Glomerular endothelial cell (primary cell): ENCODE data around the gene EPHB6. TPM values are rescaled to one million over a fixed set of nuclear protein-coding genes. Genes with fewer than 3 reads are reported as not detected.

Source experiments
- DNase-seq: peaks from one replicate; pipeline ENCODE4 v3.0.0-alpha.2; 2011; ENCODE audit warnings: low read depth, low spot score; ENCODE audit errors: extremely low read depth
- total RNA-seq: library from RNA; depleted of rRNA; stranded (reverse); fragments of >200 nt; gene quantifications from 2 replicates; pipeline ENCODE4 v1.2.3, GENCODE V29; 2015

Gene EPHB6
- total RNA-seq, 1 donor from 2014 or later = 3.8 TPM

GRCh38 chr7:142863891-142864685 is 9.2 kb downstream of the EPHB6 start:
- no peak for DNase-seq

- DNase-seq = no peak
Observed at GRCh38 chr7:142864980-142865747, 10.3 kb downstream of the EPHB6 start.

- no peak for DNase-seq
Observed at GRCh38 chr7:142865766-142866165, 10.9 kb downstream of the EPHB6 start.

- DNase-seq = no peak
Observed at GRCh38 chr7:142866361-142867096, 11.7 kb downstream of the EPHB6 start.

DNA sequence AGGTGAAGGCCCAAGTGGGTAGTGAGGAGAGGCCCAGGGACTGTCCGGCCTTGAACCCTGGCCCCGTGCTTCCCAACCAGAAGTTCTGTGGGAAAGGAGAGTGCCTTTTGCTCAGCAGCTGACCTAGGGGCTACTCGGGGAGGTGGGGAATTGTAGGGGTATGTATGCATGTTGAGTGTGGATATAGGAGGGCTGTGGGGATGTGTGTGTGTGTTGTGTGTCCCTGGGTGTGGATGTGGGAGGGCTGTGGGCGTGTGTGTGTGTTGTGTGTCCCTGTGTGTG is 12.2 kb downstream of the EPHB6 start:
- no peak for DNase-seq

DNA sequence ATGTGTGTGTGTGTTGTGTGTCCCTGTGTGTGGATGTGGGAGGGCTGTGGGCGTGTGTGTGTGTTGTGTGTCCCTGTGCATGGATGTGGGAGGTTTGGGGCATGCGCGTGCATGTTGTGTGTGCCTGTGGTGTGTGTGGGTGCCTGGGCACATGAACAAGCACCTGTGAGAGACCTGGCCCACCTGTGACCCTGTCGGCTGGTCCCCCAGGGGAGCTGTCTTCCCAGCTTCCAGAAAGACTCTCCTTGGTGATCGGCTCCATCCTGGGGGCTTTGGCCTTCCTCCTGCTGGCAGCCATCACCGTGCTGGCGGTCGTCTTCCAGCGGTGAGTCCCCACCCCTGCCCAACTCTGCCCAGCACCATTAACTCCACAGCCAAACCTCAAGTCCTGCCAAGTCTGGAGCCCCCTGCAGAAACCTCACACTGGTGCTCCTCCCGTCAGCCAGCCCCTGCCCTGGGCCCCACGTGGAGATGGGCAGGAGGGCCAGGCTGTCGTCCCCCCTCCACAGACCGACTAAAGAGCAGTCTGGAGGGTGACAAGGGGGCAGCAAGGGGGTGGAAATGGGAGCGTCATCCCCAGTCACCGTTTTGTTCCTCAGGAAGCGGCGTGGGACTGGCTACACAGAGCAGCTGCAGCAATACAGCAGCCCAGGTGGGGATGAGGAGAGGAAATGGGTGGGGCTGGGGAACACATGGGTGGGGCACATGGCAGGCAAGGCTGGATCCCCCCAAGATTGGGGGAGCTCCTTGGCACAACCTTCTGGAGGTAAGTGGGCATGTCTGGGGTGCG is 12.7 kb downstream of the EPHB6 start:
- DNase-seq = no peak

- no peak for DNase-seq
Observed at GRCh38 chr7:142868188-142868985, 13.5 kb downstream of the EPHB6 start.

DNA sequence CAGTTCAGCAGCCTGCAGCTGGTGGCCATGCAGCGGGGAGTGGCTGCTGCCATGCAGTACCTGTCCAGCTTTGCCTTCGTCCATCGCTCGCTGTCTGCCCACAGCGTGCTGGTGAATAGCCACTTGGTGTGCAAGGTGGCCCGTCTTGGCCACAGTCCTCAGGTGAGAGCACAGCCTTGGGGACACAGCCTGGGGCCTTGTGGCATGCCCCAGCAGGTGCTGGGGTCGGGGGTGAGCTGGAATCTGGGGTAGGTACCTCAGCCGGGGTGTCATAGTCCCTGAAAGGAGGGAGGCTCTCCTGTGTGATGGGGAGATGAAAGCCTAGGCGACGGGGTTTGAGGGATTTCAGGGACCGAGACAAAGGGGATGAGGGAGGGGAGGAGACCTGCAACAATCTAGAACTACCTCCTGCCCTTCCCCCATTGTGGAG is 14.1 kb downstream of the EPHB6 start:
- DNase-seq = no peak

DNA sequence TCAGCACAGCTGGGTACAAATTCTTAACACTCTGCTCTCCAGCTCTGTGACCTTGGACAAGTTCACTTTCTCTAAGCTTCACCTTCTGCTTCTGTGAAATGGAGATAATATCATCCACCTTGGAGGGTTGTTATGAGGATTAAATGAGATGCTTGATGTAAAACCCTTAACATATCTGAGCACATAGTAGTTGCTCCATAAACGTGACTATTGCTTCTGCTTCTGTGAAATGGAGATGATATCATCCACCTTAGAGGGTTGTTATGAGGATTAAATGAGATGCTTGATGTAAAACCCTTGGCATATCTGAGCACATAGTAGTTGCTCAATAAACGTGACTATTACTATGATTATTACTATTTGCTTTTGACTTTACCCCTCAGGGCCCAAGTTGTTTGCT is 14.6 kb downstream of the EPHB6 start:
- DNase-seq = no peak

GRCh38 chr7:142870147-142870559 is 15.3 kb downstream of the EPHB6 start:
- DNase-seq = no peak

GRCh38 chr7:142870566-142871259 is 15.8 kb downstream of the EPHB6 start:
- no peak for DNase-seq

DNA sequence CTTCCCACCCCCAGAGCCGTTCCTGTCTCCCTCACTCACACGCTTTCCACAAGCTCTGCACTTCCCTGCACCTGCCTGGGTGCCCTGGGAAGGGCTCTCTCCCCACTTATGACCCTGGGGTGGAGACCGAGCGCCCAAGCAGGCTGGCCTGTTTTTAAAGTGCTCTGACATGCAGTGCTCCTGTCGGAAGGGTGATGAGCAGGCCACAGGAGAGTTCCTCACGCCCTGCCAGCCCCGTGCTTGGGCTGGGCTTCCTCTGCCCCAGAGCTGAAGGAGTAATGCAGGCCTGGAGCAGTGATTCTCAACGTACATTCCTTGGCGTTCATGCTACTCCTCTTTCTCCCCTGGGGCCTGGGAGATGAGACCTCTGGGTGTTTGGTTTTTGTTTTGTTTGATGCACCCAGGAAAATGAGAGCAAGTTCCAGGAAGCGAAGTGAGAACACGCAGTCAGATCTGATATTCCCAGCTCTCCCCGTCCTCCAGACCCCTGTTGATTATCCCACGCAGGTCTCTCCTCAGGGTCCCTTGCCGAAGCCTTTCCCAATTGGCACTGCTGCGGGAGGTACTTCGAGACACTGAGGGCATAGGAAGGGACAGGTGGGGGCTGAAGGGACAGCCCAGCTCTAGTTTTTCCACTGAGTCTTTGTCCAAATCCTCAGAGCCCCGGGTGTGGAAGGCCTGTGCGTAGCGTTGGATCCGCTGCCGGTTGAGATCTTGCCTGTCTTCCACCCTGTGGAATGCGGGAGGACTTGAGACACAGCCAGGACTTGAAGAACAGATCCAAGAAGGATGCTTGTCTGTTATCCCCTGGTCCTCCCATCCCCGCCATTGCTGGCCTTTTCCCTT is 16.6 kb downstream of the EPHB6 start:
- DNase-seq = no peak

DNA sequence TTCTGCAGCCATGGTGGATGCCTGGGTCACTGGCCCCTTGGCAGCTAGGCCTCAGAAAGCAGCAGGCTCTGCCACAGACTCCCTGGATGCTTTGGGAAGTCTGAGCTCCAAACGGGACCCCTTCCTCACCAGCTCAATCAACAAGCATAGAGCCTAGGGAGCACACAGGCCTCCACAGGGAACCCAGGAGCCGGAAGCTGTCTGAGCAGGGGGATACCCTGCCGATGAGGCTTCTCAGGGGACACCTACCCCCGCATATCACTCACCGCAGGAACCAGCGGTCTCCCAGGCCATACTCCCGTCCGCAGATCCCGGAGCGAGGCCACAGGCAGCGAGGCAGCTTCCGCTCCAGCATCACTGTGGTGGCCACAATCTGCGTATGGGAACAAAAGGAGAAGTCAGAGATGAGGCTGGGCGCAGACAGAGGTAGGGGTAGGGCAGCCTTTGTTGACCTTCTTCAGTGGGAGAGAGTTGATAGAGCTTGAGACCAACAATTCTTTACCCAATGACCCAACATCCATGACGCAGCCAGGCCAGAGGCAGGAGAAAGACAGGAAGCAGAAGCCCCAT is 17.3 kb downstream of the EPHB6 start:
- DNase-seq = no peak

GRCh38 chr7:142873281-142873784 is 18.5 kb downstream of the EPHB6 start:
- DNase-seq = no peak

DNA sequence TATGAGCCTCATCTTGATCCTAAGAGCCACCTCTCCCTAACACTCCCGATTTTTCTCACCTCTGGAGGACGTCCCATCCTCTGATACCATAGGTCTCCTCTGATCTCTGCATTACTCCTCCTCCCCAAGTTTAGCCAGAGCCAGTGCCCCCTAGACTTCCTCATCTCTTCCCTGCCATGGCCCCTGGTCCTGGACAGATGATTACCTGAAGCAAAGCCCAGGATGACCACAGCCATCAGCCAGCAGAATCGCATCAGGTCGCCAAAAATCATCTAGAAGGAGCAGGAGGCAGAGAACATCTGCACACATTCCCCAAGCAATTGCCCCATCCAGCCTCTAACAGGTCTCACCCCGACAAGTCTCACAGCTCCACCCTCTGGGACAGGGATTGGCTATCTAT is 19.0 kb downstream of the EPHB6 start:
- no peak for DNase-seq

- DNase-seq = no peak
Observed at GRCh38 chr7:142874409-142874808, 19.5 kb downstream of the EPHB6 start.

DNA sequence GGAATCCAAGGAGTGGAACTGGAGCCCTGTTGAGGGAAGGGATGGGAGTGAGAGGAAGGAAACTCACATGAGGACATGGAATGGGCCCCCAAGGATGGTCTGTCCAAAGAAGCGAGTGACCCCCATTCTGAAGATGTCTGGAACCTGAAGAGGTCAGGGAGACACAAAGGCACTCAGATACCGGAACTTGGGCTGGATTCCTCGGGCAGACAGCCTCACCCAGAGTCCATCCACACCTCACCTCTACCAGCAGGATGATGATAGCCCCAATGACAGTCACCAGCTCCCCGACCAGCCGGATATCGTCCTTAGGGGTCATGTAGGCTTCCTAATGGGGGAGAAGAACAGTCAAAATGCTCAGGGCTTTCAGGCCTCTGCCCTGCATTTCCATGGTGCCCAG is 20.0 kb downstream of the EPHB6 start:
- no peak for DNase-seq

GRCh38 chr7:142875456-142875855 is 20.6 kb downstream of the EPHB6 start:
- DNase-seq = no peak
